HL-60 (cell line): ENCODE results near the gene POU4F1.

Experiments
- GABPA ChIP-seq: IDR thresholded peaks from 2 replicates; pipeline ENCODE4 v1.6.1; 2012; ENCODE audit warnings: low read depth
- POLR2AphosphoS5 ChIP-seq: IDR thresholded peaks from 2 replicates; pipeline ENCODE4 v1.6.1; 2012; ENCODE audit warnings: low read depth
- SPI1 ChIP-seq: IDR thresholded peaks from 2 replicates; pipeline ENCODE4 v1.6.1; 2012; ENCODE audit warnings: low read depth, mild to moderate bottlenecking, borderline replicate concordance
- TF ChIP-seq, protein P1 (sequence below): IDR thresholded peaks from one replicate; pipeline ENCODE4 v1.5.1; 2011; ENCODE audit warnings: low read length, control low read depth, inconsistent platforms; ENCODE audit not compliant: insufficient read depth
- TF ChIP-seq, protein P2 (sequence below): IDR thresholded peaks from 2 replicates; pipeline ENCODE4 v1.6.1; 2012; ENCODE audit warnings: low read depth; ENCODE audit not compliant: insufficient replicate concordance

DNA sequence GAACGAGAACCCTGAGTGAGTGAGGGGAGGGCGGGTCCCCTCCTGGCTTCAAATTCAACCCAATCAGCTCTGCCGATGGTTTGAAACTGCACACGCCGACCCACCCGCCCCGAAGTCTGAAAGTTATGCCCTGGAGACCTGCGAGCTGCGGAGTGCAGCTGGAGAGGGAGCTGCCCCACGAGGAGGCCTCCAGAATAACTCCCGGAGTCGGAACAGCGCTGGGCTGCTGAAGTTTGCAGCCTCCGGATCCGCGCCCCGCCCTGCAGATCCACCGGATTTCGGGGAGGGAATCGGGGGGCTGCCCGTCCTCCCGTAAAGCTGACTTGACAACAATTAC lies 7.0 kb downstream of the POU4F1 start:
- TF ChIP-seq, protein P1, sequence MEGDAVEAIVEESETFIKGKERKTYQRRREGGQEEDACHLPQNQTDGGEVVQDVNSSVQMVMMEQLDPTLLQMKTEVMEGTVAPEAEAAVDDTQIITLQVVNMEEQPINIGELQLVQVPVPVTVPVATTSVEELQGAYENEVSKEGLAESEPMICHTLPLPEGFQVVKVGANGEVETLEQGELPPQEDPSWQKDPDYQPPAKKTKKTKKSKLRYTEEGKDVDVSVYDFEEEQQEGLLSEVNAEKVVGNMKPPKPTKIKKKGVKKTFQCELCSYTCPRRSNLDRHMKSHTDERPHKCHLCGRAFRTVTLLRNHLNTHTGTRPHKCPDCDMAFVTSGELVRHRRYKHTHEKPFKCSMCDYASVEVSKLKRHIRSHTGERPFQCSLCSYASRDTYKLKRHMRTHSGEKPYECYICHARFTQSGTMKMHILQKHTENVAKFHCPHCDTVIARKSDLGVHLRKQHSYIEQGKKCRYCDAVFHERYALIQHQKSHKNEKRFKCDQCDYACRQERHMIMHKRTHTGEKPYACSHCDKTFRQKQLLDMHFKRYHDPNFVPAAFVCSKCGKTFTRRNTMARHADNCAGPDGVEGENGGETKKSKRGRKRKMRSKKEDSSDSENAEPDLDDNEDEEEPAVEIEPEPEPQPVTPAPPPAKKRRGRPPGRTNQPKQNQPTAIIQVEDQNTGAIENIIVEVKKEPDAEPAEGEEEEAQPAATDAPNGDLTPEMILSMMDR = no peak
- TF ChIP-seq GABPA (no peak), POLR2AphosphoS5 (no peak), SPI1 (no peak)
- TF ChIP-seq, protein P2, sequence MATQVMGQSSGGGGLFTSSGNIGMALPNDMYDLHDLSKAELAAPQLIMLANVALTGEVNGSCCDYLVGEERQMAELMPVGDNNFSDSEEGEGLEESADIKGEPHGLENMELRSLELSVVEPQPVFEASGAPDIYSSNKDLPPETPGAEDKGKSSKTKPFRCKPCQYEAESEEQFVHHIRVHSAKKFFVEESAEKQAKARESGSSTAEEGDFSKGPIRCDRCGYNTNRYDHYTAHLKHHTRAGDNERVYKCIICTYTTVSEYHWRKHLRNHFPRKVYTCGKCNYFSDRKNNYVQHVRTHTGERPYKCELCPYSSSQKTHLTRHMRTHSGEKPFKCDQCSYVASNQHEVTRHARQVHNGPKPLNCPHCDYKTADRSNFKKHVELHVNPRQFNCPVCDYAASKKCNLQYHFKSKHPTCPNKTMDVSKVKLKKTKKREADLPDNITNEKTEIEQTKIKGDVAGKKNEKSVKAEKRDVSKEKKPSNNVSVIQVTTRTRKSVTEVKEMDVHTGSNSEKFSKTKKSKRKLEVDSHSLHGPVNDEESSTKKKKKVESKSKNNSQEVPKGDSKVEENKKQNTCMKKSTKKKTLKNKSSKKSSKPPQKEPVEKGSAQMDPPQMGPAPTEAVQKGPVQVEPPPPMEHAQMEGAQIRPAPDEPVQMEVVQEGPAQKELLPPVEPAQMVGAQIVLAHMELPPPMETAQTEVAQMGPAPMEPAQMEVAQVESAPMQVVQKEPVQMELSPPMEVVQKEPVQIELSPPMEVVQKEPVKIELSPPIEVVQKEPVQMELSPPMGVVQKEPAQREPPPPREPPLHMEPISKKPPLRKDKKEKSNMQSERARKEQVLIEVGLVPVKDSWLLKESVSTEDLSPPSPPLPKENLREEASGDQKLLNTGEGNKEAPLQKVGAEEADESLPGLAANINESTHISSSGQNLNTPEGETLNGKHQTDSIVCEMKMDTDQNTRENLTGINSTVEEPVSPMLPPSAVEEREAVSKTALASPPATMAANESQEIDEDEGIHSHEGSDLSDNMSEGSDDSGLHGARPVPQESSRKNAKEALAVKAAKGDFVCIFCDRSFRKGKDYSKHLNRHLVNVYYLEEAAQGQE = no peak
